ENCODE results near the gene SNAPC3.

SNAPC3 gene

GRCh38 chr9:15475923-15476536, 53.4 kb downstream of the SNAPC3 start:
- DNase-seq (ENCODE audit: low read depth), result no peak
- no peak overlapping the region for H3K4me3 ChIP-seq (ENCODE audit: low read length)
- no peak for TF ChIP-seq CTCF (conservative IDR thresholded peaks at IDR 0.05; ENCODE audit: low read depth, low read length)

GRCh38 chr9:15480028-15480427, 57.4 kb downstream of the SNAPC3 start:
- no peak overlapping the region for H3K4me3 ChIP-seq (ENCODE audit: low read length)
- no peak for TF ChIP-seq CTCF (conservative IDR thresholded peaks at IDR 0.05; ENCODE audit: low read depth, low read length)
- no peak for DNase-seq (ENCODE audit: low read depth)

- DNase-seq (ENCODE audit: low read depth), result no peak
- no peak for TF ChIP-seq CTCF (conservative IDR thresholded peaks at IDR 0.05; ENCODE audit: low read depth, low read length)
- no peak overlapping the region for H3K4me3 ChIP-seq (ENCODE audit: low read length)
These were observed 59.5 kb downstream of the SNAPC3 start for GRCh38 chr9:15482146-15482545.

- no peak for TF ChIP-seq CTCF (conservative IDR thresholded peaks at IDR 0.05; ENCODE audit: low read depth, low read length)
- no peak for DNase-seq (ENCODE audit: low read depth)
- no peak overlapping the region for H3K4me3 ChIP-seq (ENCODE audit: low read length)
These were observed 62.1 kb downstream of the SNAPC3 start for GRCh38 chr9:15484802-15485201.

GRCh38 chr9:15485836-15486666, 63.4 kb downstream of the SNAPC3 start:
- DNase-seq (ENCODE audit: low read depth), result no peak
- no peak overlapping the region for H3K4me3 ChIP-seq (ENCODE audit: low read length)
- peak; percentile 67 for TF ChIP-seq CTCF (conservative IDR thresholded peaks at IDR 0.05; ENCODE audit: low read depth, low read length)

GRCh38 chr9:15491950-15492349, 69.3 kb downstream of the SNAPC3 start:
- H3K4me3 ChIP-seq (ENCODE audit: low read length), result no peak overlapping the region
- DNase-seq (ENCODE audit: low read depth), result no peak
- no peak for TF ChIP-seq CTCF (conservative IDR thresholded peaks at IDR 0.05; ENCODE audit: low read depth, low read length)
